Measurements from ENCODE around the gene TRAF1.

TRAF1 gene

DNA sequence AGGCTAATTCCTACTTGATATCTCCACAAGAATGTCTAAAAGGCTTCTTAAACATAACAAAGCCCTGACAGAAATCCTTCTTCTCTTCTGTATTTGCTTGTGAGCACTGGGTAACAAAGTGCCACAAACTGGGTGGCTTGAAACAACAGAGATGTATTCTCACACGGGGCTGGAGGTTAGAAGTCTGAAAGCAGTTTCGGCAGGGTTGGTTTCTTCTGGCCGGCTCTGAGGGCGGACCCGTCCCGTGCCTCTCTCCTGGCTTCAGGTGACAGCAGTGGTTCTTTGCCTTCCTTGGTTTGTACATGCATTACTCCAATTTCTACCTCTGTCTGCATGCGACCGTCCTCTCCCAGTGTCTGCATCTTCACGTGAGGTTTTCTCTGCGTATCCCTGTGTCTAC lies 14.0 kb upstream of the TRAF1 start:
- no peak for DNase-seq (ENCODE audit: low read depth)

DNA sequence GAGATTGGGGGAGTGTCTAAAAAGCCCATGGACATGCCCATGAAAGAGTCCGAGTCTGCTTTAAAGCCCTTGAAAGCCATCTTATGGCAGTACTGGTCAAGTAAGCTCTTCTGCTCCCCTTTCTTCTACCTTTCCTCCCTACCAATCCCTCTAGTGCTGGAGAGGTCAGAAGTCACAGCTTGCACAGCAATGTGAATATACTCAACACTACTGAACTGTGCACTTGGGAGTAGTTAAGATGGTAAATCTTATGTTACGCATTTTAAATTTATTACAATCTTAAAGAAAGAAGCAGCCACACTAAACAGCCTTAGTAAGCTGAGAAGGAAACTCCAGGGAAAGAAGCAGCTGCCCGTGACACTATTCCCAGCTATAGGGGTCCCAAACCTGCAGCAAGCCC lies 12.3 kb upstream of the TRAF1 start:
- no peak for DNase-seq (ENCODE audit: low read depth)

DNA sequence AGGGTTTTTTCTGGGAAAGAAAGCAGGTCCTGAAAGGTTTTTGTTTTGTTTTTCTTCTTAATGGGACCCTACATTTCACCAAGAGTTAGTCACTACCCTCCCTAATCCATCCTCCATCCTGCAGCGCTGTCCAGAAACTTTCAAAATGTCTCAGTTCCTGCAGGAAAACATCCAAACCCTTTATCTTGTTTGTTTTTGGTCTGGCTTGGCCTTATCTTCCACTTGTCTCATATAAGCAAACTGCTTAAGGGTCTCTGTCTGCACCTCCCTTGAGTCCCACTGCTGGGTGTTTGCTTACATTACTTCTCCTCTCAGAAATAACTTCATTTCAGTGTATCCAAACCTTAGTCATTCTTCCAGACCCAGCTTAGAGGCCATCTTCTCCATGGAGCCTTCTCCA lies 11.0 kb upstream of the TRAF1 start:
- DNase-seq (ENCODE audit: low read depth) = no peak

DNA sequence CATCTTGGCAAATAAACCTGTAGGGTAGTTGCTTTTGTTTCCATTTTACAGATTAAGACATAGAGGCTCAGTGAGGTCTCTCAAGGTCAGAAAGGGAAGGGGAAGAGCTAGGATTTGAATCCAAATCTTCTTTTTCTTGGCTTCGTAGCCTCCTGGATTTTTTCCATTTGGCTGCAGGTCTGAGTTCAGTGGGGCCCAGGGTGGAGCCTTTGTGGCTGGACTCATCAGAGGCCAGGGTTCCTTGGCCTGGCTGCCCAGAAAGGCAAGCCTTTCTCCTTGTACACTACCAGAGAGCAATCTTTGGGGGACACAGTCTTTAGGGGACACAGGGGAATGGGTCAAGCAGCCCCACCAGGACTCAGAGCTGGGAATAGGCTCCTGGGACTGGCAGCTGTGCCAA lies 10.5 kb upstream of the TRAF1 start:
- no peak for DNase-seq (ENCODE audit: low read depth)

DNA sequence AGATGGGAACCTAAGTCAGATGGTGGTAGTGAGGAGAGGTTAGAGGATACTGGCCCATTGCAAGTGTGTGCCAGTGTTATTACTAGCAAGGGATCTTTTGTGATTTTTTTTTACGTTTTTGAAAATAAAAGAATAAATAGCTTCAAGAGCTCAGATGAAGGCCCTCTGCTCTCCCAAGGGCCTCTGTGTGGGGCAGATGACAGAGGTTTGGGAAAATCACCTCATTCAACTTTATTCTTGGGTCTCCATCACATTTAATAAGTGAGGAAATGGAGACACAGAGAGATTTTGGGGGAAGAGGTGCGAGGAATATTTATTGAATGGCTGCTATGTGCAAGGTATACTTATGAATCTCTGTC lies 10.1 kb upstream of the TRAF1 start:
- DNase-seq (ENCODE audit: low read depth) = no peak

GRCh38 chr9:120936011-120936763 lies 9.6 kb upstream of the TRAF1 start:
- peak; percentile 82 for DNase-seq (ENCODE audit: low read depth)

- peak; percentile 65 for DNase-seq (ENCODE audit: low read depth)
Observed at GRCh38 chr9:120935383-120935857, 8.8 kb upstream of the TRAF1 start.

- DNase-seq (ENCODE audit: low read depth) = no peak
Observed at GRCh38 chr9:120934281-120934680, 7.7 kb upstream of the TRAF1 start.

GRCh38 chr9:120933310-120934055 lies 6.9 kb upstream of the TRAF1 start:
- DNase-seq (ENCODE audit: low read depth) = no peak

GRCh38 chr9:120932086-120932823 lies 5.7 kb upstream of the TRAF1 start:
- no peak for DNase-seq (ENCODE audit: low read depth)

DNA sequence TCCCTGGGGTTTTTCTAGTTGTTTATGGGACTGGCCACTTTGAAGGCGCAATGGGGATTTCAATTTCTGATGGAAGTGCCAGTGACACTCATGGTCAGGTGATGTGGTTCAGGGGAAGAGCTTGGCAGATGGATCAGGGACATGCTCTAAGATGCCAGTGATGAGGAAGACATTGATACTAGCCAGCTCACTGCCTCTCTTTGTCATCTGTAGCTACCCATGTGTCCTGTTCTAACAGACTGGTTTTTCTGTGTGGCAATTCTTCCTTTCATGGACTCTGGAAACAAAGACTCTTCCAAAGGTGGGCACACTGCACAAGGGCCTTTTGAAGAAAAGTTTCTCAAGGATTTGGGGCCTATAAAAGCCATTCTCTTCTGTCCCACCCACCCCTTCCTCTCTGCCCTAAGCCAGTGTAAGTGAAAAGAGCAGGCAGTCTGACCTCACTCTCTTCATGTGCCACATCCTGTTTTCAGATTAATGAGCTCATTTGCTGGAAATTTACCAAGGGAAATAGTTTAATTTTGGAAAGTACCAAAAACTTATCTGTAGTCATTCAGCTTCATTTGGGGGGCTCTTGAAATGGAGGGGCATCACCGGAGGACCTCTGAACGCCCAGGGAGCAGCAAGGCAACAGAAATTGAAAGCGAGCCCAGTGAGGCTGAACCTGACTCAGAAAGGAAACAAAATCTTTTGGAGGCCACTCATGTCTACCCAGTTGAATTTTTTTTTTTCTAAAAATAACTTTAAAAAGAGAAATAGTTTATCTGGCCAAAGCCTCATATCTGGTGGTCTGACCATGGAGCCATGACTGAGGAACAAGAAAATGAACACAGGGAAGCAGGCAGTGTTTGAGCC lies 4.9 kb upstream of the TRAF1 start:
- no peak for DNase-seq (ENCODE audit: low read depth)

DNA sequence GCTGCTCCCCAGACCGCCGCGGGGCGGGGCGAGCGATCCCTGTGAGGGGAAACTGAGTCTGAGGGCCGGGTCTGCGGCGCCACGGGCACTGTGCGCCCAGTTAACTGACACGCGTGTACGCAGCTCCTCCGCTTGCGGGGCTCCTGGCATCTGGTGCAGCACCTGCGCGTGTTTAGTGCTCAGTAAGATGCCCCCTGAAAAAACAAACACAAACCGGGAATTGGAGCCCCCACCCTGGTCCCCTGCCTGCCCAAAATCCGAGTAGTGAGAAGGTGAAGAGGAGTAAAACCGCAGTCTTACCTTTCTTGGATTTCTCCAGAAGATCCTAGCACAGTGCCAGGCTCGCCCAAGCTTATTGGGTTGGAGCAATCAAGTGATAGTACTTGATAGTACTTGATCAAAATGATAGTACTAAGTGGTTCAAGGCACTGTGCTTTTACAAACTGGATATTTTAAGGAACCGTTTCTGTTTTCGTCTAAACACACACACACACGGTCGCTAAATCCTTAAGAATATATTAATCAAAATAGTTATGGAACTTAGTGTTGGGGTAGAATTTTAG lies 2.7 kb upstream of the TRAF1 start:
- DNase-seq (ENCODE audit: low read depth) = no peak

GRCh38 chr9:120928483-120929228 lies 2.1 kb upstream of the TRAF1 start:
- DNase-seq (ENCODE audit: low read depth) = no peak

DNA sequence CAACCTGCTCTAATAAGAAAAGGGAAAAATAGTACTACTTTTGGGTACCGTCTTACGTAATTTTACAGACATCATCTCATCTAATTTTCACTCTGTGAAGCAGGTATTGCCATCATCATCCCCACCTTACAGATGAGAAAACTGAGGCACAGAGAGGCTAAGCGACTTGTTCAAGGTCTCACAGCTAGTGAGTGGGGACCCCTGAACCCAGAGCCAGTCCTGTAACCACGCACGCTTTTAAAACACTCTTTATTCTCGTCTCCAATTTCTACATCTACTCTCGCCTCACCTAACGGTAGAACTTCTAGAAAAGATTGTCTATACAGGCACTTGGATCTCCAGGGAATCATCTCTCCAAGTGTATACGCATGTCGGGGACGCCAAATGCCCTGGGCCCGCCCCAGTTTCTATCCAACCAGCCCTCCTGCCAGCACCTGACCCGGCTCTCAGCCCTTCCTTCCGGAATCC lies 1.5 kb upstream of the TRAF1 start:
- DNase-seq (ENCODE audit: low read depth) = no peak

GRCh38 chr9:120927269-120928014 lies 846 bp upstream of the TRAF1 start:
- no peak for DNase-seq (ENCODE audit: low read depth)

GRCh38 chr9:120925535-120926396 lies 830 bp downstream of the TRAF1 start:
- peak; percentile 73 for DNase-seq (ENCODE audit: low read depth)

DNA sequence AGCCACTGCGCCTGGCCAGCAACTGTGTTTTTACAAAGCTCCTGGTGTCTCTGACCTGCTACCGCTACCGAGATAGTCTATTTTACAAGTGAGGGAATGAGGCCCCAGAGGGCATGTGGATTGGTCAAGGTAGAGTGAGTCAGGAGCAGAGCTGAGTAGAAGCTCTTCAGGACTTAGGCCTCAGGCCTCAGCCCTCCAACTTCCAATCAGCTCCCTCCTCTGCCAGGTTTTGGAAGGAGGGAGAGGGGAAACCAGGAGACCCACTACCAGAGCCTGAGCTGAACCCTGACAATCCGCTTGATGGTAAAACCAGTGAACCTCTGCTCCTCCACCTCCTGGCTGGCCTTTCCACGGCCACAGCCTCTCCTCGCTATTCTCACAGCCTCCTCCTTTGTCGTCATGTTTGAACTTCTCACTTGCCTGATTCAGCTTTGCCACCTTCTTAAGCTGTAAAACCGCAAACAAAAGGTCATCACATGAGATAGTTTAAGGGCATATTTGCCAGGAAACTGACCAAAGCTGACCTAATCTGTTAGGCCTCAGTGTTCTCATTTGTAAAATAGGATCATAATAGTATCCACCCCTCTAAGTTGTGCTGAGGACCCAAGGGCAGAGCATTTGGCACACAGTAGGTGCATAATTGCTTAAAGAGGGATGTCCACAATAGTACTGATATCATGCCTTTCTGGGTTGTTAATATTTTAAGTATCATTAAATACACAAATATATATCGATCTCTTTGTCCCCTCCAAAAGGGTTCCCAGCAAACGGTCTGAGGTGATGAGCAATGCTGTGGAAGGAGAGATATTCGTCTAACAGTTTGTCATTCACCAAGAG lies 1.7 kb downstream of the TRAF1 start:
- no peak for DNase-seq (ENCODE audit: low read depth)
